ENCODE results near the gene CCNL2. TPM values are rescaled to one million over a fixed set of nuclear protein-coding genes. Genes with fewer than 3 reads are reported as not detected.

The CCNL2 gene
- total and polyA plus RNA-seq, 2 of the 13 experiments (the other 11 are each of a cell fraction or from before 2014, with no cell fraction given): 105 to 340 TPM

GRCh38 chr1:1399187-1399871 is at the start of gene CCNL2 (continued):
- TF ChIP-seq ZNF546 (CRISPR knock-in tag; conservative IDR thresholded peaks at IDR 0.05) (peak; percentile 22; the same call in 1 of the 2 replicates), ZNF329 (CRISPR knock-in tag; IDR thresholded peaks at IDR 0.05; ENCODE audit: low read depth) (no peak), KMT2B (CRISPR knock-in tag; IDR thresholded peaks at IDR 0.05) (peak; percentile 79), DPF2 (CRISPR knock-in tag; IDR thresholded peaks at IDR 0.05; ENCODE audit: borderline replicate concordance, low read depth) (no peak), GATA4 (IDR thresholded peaks at IDR 0.05; ENCODE audit: borderline replicate concordance, low read depth) (no peak), ELF1 (CRISPR knock-in tag; IDR thresholded peaks at IDR 0.05) (peak; percentile 97), IRX3 (CRISPR knock-in tag; IDR thresholded peaks at IDR 0.05; ENCODE audit: borderline replicate concordance, low read depth) (no peak; the same call in 1 of the 2 replicates), ZNF207 (IDR thresholded peaks at IDR 0.05; ENCODE audit: borderline replicate concordance) (no peak), THAP11 (CRISPR knock-in tag; IDR thresholded peaks at IDR 0.05) (peak; percentile 92), TP53 (CRISPR knock-in tag; conservative IDR thresholded peaks at IDR 0.05) (no peak), KDM2A (CRISPR knock-in tag; IDR thresholded peaks at IDR 0.05; ENCODE audit: borderline replicate concordance, low read depth) (peak; percentile 98), ZHX1 (CRISPR knock-in tag; IDR thresholded peaks at IDR 0.05; ENCODE audit: low read depth) (peak; percentile 71), POLR2AphosphoS2 (IDR thresholded peaks at IDR 0.05; ENCODE audit: low read depth, low read length) (no peak; the same call in 1 of the 2 replicates), SMAD9 (CRISPR knock-in tag; IDR thresholded peaks at IDR 0.05) (no peak), ZNF430 (CRISPR knock-in tag; IDR thresholded peaks at IDR 0.05) (0 out of 2 replicates have a peak, but pooled peaks have one; percentile 21), ZNF816 (CRISPR knock-in tag; IDR thresholded peaks at IDR 0.05; ENCODE audit: borderline replicate concordance) (no peak), MED13 (CRISPR knock-in tag; IDR thresholded peaks at IDR 0.05) (no peak), ZFP82 (CRISPR knock-in tag; IDR thresholded peaks at IDR 0.05; ENCODE audit: borderline replicate concordance) (no peak), ZSCAN21 (CRISPR knock-in tag; IDR thresholded peaks at IDR 0.05; ENCODE audit: borderline replicate concordance) (peak; percentile 77), ZFP1 (CRISPR knock-in tag; IDR thresholded peaks at IDR 0.05) (no peak), CBFB (CRISPR knock-in tag; IDR thresholded peaks at IDR 0.05) (peak; percentile 48; the same call in 1 of the 2 replicates), SMAD3 (CRISPR knock-in tag; IDR thresholded peaks at IDR 0.05) (no peak), ZNF3 (CRISPR knock-in tag; IDR thresholded peaks at IDR 0.05) (no peak), ZNF234 (CRISPR knock-in tag; conservative IDR thresholded peaks at IDR 0.05) (no peak)
- TF ChIP-seq, protein P1, sequence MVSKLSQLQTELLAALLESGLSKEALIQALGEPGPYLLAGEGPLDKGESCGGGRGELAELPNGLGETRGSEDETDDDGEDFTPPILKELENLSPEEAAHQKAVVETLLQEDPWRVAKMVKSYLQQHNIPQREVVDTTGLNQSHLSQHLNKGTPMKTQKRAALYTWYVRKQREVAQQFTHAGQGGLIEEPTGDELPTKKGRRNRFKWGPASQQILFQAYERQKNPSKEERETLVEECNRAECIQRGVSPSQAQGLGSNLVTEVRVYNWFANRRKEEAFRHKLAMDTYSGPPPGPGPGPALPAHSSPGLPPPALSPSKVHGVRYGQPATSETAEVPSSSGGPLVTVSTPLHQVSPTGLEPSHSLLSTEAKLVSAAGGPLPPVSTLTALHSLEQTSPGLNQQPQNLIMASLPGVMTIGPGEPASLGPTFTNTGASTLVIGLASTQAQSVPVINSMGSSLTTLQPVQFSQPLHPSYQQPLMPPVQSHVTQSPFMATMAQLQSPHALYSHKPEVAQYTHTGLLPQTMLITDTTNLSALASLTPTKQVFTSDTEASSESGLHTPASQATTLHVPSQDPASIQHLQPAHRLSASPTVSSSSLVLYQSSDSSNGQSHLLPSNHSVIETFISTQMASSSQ (IDR thresholded peaks at IDR 0.05; ENCODE audit: low read depth): no peak
- TF ChIP-seq, protein P1 (CRISPR knock-in tag; IDR thresholded peaks at IDR 0.05; ENCODE audit: borderline replicate concordance): peak; percentile 78; the same call in 1 of the 2 replicates
